RWPE2 (cell line): Measurements from ENCODE around the gene TRPM8.

ENCODE experiments used
- ATAC-seq: fragments of 200-7000 bp; cut with Tn5 transposase; 3 replicates; pipeline ENCODE4 v1.9.1; 2021; ENCODE audit warnings: low read depth
- DNase-seq: peaks from one replicate; pipeline ENCODE4 v3.0.0-alpha.2; 2020; ENCODE audit warnings: low spot score
- H3K27ac ChIP-seq: fragments of 450-650 bp; 2 replicates; pipeline ENCODE4 v1.5.1; 2017; ENCODE audit warnings: mild to moderate bottlenecking; ENCODE audit not compliant: poor library complexity, severe bottlenecking
- H3K27me3 ChIP-seq: fragments of 250-450 bp; sonication (Bioruptor Pico); 2 replicates; pipeline ENCODE4 v1.5.1; 2021; ENCODE audit warnings: mild to moderate bottlenecking, moderate library complexity; ENCODE audit not compliant: insufficient read depth, poor library complexity, severe bottlenecking
- H3K36me3 ChIP-seq: fragments of 250-450 bp; sonication (Bioruptor Pico); 2 replicates; pipeline ENCODE4 v1.5.1; 2020; ENCODE audit warnings: low read depth, mild to moderate bottlenecking, moderate library complexity
- H3K4me1 ChIP-seq: fragments of 250-450 bp; sonication (Bioruptor Pico); 2 replicates; pipeline ENCODE4 v1.5.1; 2021; ENCODE audit warnings: mild to moderate bottlenecking, moderate library complexity; ENCODE audit not compliant: insufficient read depth, poor library complexity, severe bottlenecking
- H3K4me3 ChIP-seq: fragments of 250-450 bp; sonication (Bioruptor Pico); 2 replicates; pipeline ENCODE4 v1.5.1; 2021; ENCODE audit warnings: mild to moderate bottlenecking, moderate library complexity; ENCODE audit not compliant: severe bottlenecking
- H3K9me3 ChIP-seq: fragments of 250-450 bp; sonication (Bioruptor Pico); 2 replicates; pipeline ENCODE4 v1.5.1; 2021; ENCODE audit warnings: mild to moderate bottlenecking, moderate library complexity; ENCODE audit not compliant: severe bottlenecking
- TF ChIP-seq, protein P1 (sequence below): fragments of 450-650 bp; IDR thresholded peaks from one replicate; pipeline ENCODE4 v1.5.1; 2017; ENCODE audit warnings: mild to moderate bottlenecking, moderate library complexity; ENCODE audit not compliant: poor library complexity, severe bottlenecking

The TRPM8 gene

DNA sequence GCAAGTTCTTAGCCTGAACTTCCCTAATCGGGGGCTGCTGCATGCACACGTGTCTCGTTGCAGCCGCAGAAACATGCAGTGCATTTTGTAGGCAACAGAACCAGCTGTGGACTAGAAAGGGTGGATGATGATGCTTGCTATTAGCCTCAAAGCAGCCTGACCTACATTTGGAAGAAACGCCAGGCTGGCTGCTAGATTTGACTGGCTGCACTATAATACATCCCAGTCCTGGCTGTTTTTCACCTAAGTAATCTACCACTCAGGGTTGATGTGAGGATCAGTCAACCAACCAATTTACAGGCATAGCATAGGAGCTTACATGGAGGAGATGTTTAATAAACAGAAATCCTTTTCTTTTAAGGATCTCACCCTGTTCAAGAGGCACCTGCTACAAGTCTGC lies 77.0 kb downstream of the TRPM8 start:
- TF ChIP-seq, protein P1, sequence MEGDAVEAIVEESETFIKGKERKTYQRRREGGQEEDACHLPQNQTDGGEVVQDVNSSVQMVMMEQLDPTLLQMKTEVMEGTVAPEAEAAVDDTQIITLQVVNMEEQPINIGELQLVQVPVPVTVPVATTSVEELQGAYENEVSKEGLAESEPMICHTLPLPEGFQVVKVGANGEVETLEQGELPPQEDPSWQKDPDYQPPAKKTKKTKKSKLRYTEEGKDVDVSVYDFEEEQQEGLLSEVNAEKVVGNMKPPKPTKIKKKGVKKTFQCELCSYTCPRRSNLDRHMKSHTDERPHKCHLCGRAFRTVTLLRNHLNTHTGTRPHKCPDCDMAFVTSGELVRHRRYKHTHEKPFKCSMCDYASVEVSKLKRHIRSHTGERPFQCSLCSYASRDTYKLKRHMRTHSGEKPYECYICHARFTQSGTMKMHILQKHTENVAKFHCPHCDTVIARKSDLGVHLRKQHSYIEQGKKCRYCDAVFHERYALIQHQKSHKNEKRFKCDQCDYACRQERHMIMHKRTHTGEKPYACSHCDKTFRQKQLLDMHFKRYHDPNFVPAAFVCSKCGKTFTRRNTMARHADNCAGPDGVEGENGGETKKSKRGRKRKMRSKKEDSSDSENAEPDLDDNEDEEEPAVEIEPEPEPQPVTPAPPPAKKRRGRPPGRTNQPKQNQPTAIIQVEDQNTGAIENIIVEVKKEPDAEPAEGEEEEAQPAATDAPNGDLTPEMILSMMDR, result no peak
- Histone ChIP-seq H3K27me3 (no peaks in the 10 kb centered on the region), H3K4me3 (no peak overlapping the region), H3K4me1 (no peaks in the 10 kb centered on the region), H3K9me3 (no peaks in the 10 kb centered on the region), H3K27ac (no peak overlapping the region), H3K36me3 (no peaks in the 10 kb centered on the region)
- no peak for DNase-seq
- no peak for ATAC-seq

DNA sequence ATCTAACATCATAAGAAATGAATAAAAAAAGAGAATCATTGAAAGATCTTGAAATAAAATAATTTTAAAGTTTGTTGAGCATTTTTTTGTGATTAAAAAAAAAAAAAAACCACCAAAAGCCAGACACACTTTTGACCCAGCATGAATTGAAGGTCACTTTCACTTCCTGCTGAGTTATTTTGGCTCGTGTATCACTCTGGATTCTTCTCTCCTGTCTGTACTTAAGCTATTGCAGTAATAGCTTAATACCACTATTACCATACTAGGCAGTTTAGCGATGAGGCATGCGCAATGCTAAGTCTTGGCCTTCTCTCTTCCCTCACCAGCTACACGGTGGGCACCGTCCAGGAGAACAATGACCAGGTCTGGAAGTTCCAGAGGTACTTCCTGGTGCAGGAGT lies 78.8 kb downstream of the TRPM8 start:
- Histone ChIP-seq H3K36me3 (no peaks in the 10 kb centered on the region), H3K4me1 (no peaks in the 10 kb centered on the region), H3K27ac (no peak overlapping the region), H3K9me3 (no peaks in the 10 kb centered on the region), H3K4me3 (no peak overlapping the region), H3K27me3 (no peaks in the 10 kb centered on the region)
- TF ChIP-seq, protein P1, result no peak
- DNase-seq (no peak), ATAC-seq (no peak)

DNA sequence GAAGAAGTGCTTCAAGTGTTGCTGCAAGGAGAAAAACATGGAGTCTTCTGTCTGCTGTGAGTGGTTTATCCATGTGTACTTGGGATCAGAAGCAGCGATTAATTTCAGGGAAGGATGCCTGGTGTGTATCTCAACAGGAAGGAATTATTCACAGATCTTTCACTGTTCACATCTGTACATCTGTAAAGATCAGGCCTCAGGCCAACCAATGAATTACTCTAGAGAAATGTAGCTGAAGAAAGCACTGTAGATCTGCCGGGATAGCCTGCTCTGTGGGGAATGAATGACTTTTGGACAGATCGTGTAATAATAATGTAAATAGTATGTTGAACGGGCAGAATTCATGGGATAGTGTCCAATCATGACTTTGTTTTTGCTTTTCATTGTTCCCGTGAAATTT lies 79.3 kb downstream of the TRPM8 start:
- no peaks in the 10 kb centered on the region for H3K27me3 ChIP-seq
- TF ChIP-seq, protein P1, result no peak
- H3K4me1 ChIP-seq, result no peaks in the 10 kb centered on the region
- no peaks in the 10 kb centered on the region for H3K9me3 ChIP-seq
- no peak for DNase-seq
- no peak overlapping the region for H3K4me3 ChIP-seq
- H3K27ac ChIP-seq, result no peak overlapping the region
- no peak for ATAC-seq
- no peaks in the 10 kb centered on the region for H3K36me3 ChIP-seq

DNA sequence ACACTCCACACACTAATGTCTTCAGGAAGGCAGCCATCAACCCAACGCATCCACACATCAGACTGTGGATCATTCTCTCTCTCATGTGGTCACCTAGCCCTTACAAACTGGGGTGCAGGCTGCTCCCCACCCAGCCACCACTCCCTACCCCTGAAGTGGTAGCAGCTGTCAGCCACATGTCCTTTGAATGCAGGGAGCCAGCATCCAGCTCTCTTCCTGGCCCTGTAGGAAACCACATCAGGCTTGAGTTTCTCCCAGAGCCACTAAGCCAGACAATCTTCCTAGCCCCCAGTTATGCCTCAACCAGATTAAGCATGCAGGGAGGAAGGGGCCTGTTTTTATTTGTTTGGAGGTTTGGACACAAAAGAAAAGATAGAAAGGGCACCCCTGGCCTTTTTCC lies 80.5 kb downstream of the TRPM8 start:
- H3K9me3 ChIP-seq, result no peaks in the 10 kb centered on the region
- no peak overlapping the region for H3K4me3 ChIP-seq
- no peaks in the 10 kb centered on the region for H3K36me3 ChIP-seq
- no peaks in the 10 kb centered on the region for H3K4me1 ChIP-seq
- no peaks in the 10 kb centered on the region for H3K27me3 ChIP-seq
- H3K27ac ChIP-seq, result no peak overlapping the region
- DNase-seq (no peak), ATAC-seq (no peak)
- TF ChIP-seq, protein P1, result no peak

DNA sequence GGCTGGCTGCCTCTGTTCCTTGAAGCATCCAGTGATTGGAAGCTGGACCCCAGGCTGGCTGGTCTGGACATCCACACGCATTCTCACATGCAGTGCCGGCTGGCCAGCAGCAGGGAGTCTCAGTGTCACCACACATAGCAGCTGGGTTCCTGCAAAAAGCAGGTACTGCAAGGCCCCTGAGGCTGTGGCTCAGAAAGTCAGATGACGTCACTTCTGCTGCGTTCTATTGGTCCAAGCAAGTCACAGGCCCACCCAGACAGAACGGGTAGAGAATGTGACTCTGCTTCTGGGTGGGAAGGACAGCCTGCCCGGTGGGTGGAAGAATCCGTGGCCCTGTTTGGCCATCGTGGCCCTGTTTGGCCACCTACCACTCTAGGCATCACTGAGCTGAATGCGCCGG lies 82.0 kb downstream of the TRPM8 start:
- ATAC-seq, result no peak

More for the DNA sequence above, 82.0 kb downstream of the TRPM8 start:
- peaks cover 5% of the 10 kb centered on the region for H3K4me1 ChIP-seq
- no peaks in the 10 kb centered on the region for H3K9me3 ChIP-seq
- no peak overlapping the region for H3K4me3 ChIP-seq
- no peaks in the 10 kb centered on the region for H3K36me3 ChIP-seq
- TF ChIP-seq, protein P1, result no peak
- no peak for DNase-seq
- no peaks in the 10 kb centered on the region for H3K27me3 ChIP-seq
- no peak overlapping the region for H3K27ac ChIP-seq
